Measurements from ENCODE around the gene CDCA7. TPM values are rescaled to one million over a fixed set of nuclear protein-coding genes. Genes with fewer than 3 reads are reported as not detected.

CDCA7 gene
- total RNA-seq, 1 donor, result 5.6 TPM

GRCh38 chr2:173350383-173350782 lies 4.3 kb upstream of the CDCA7 start:
- DNase-seq (ENCODE audit: low read depth), result no peak
- TF ChIP-seq CTCF (IDR thresholded peaks at IDR 0.05; ENCODE audit: insufficient read depth, low read depth, low read length), result no peak
- H3K4me3 ChIP-seq (ENCODE audit: low read depth, low read length), result no peak overlapping the region

- no peak for TF ChIP-seq CTCF (IDR thresholded peaks at IDR 0.05; ENCODE audit: insufficient read depth, low read depth, low read length)
- no peak overlapping the region for H3K4me3 ChIP-seq (ENCODE audit: low read depth, low read length)
- DNase-seq (ENCODE audit: low read depth), result peak; percentile 24
These were observed 2.8 kb upstream of the CDCA7 start for GRCh38 chr2:173351879-173352278.

- TF ChIP-seq CTCF (IDR thresholded peaks at IDR 0.05; ENCODE audit: insufficient read depth, low read depth, low read length), result no peak
- no peak overlapping the region for H3K4me3 ChIP-seq (ENCODE audit: low read depth, low read length)
- no peak for DNase-seq (ENCODE audit: low read depth)
These were observed 1.1 kb upstream of the CDCA7 start for GRCh38 chr2:173353556-173353955.

- DNase-seq (ENCODE audit: low read depth), result peak; percentile 58
- TF ChIP-seq CTCF (IDR thresholded peaks at IDR 0.05; ENCODE audit: insufficient read depth, low read depth, low read length), result no peak
- peak overlapping the region; percentile 75 for H3K4me3 ChIP-seq (ENCODE audit: low read depth, low read length)
These were observed 545 bp upstream of the CDCA7 start for GRCh38 chr2:173354073-173354581.

GRCh38 chr2:173355132-173355865 lies 627 bp downstream of the CDCA7 start:
- peak overlapping the region; percentile 75 for H3K4me3 ChIP-seq (ENCODE audit: low read depth, low read length)
- peak; percentile 68 for DNase-seq (ENCODE audit: low read depth)
- TF ChIP-seq CTCF (IDR thresholded peaks at IDR 0.05; ENCODE audit: insufficient read depth, low read depth, low read length), result no peak

- no peak for TF ChIP-seq CTCF (IDR thresholded peaks at IDR 0.05; ENCODE audit: insufficient read depth, low read depth, low read length)
- DNase-seq (ENCODE audit: low read depth), result no peak
- H3K4me3 ChIP-seq (ENCODE audit: low read depth, low read length), result peak overlapping the region; percentile 75
These were observed 1.3 kb downstream of the CDCA7 start for GRCh38 chr2:173355866-173356508.
